Kidney glomerular epithelial cell (primary cell): ENCODE results near the gene LYRM7.
"Not testable (repeated sequence)": the region's sequence is repeated elsewhere in the genome, so short reads cannot be mapped to it uniquely, and the experiment has no call there.

Experiments used
- DNase-seq: peaks from one replicate; lab custom pipeline; 2025; lab: John Stamatoyannopoulos, UW

Gene LYRM7

GRCh38 chr5:131170540-131171275 lies at the start of gene LYRM7:
Gene LYRM7, plus strand, starts transcription at chr5:131170944. Its CDS starts 77 bp downstream, at chr5:131171021.
- peak; percentile 100 for DNase-seq

GRCh38 chr5:131127244-131127643 lies 43.5 kb upstream of the LYRM7 start:
- not testable (repeated sequence) for DNase-seq

DNA sequence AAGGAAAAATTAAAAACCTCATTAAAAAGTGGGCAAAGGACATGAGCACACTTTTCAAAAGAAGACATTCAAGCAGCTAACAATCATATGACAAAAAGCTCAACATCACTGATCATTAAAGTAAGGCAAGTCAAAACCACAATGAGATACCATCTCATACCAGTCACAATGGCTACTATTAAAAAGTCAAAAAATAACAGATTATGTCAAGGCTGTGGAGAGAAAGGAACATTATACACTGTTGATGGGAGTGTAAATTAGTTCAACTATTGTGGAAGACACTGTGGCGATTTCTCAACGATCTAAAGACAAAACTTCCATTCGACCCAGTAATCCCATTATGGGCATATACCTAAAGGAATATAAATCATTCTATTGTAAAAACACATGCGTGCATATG lies 41.4 kb upstream of the LYRM7 start:
- DNase-seq = no peak

GRCh38 chr5:131133091-131133490 lies 37.7 kb upstream of the LYRM7 start:
- not testable (repeated sequence) for DNase-seq

DNA sequence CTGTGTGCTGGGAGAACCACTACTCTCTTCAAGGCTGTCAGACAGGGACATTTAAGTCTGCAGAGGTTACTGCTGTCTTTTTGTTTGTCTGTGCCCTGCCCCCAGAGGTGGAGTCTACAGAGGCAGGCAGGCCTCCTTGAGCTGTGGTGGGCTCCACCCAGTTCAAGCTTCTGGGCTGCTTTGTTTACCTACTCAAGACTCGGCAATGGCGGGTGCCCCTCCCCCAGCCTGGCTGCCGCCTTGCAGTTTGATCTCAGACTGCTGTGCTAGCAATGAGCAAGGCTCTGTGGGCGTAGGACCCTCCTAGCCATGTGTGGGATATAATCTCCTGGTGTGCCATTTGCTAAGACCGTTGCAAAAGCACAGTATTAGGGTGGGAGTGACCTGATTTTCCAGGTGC lies 32.3 kb upstream of the LYRM7 start:
- not testable (repeated sequence) for DNase-seq

GRCh38 chr5:131139321-131139720 lies 31.4 kb upstream of the LYRM7 start:
- no peak for DNase-seq

- DNase-seq = no peak
Observed at GRCh38 chr5:131142970-131143617, 27.6 kb upstream of the LYRM7 start.

GRCh38 chr5:131147258-131147657 lies 23.5 kb upstream of the LYRM7 start:
- DNase-seq = no peak

GRCh38 chr5:131148835-131149234 lies 21.9 kb upstream of the LYRM7 start:
- DNase-seq = no peak

DNA sequence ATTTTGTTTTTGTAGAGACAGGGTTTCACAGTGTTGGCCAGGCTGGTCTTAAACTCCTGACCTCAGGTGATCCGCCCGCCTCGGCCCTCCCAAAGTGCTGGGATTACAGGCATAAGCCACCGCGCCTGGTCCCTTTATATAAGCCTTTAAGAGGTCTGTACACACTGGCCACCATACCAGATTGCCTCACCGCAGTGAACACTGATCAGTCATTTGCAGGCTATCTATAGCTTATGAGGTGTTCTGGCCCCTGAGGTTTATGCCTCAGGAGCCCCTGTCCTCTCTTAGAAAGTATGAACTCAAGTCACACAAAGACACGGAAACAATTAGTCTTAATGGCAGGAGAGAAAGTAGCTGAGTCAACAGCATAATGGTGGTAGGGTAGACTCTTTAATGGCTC lies 20.3 kb upstream of the LYRM7 start:
- DNase-seq = no peak

- no peak for DNase-seq
Observed at GRCh38 chr5:131151216-131151615, 19.5 kb upstream of the LYRM7 start.

GRCh38 chr5:131156385-131156784 lies 14.4 kb upstream of the LYRM7 start:
- DNase-seq = no peak

DNA sequence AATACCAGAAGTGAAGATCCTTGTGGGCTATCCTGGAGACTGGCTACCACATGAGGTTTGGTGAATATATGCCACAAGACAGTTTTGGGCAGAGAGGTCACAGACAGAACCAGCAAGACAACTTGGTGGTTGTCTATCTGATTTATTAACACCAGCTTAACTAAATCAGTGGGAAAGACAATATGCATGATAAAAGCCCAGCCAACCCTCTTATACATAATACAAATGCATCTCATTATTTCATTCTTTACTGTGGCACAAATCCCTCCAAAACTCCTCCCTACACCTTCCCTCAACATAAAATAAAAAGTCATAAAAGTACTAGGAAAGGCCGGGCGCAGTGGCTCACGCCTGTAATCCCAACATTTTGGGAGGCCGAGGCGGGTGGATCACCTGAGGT lies 13.8 kb upstream of the LYRM7 start:
- DNase-seq = no peak

DNA sequence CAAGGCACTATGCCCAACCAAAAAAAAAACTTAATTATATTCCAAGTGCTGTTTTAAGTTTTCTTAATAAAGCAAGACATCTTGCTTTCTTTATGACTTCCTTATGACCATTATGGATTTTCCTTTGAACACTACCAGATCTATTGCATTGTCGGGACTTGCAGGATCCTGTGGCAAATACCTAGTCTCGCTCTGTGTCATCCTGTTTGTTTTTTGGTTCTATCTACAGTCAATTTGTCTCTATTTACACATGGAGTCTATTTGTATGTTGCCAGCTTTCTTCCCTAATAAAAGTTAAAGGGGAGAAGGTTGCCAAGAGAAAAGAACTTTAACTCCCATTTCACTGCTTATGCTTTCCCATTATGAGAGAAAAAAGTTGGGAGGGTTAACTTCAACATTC lies 10.6 kb upstream of the LYRM7 start:
- no peak for DNase-seq

GRCh38 chr5:131163276-131164119 lies 7.2 kb upstream of the LYRM7 start:
- peak; percentile 26 for DNase-seq

GRCh38 chr5:131164191-131165118 lies 6.3 kb upstream of the LYRM7 start:
- DNase-seq = peak; percentile 71

DNA sequence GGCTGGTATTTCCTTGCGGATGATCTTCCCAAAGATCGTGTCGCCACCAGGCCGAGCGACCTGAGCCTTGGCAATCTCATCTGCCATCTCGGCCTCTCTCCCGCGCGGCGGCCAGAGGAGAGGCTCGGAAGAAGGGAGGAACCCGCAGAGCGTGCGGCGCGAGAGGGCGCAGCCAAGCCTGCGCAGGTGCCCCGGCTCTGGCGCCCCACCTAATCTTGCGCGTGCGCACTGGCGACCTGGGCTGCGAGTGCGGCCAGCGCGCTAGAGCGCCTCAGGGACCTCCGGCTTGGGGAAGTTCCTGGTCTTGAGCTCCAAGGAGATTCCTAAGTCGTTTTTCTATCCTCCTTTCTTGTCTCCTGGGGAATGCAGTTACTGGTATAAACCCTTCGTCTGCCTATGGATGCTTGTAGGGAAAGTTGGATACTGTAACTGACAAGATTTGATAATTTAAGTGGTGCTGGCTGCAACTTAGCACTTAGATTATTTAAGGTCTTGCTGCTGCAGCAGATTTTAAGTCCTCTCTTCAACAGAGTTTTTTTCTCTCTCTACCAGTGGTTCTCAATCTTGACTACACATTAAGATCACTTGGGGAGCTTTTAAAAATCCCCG lies 5.5 kb upstream of the LYRM7 start, which contains the start of gene HINT1:
TSS of gene HINT1 (minus strand) at position 138 of the 609 bp plus-strand sequence. CDS start at position 87, 51 bp downstream.
- peak; percentile 86 for DNase-seq

- no peak for DNase-seq
Observed at GRCh38 chr5:131167615-131168014, 3.1 kb upstream of the LYRM7 start.

DNA sequence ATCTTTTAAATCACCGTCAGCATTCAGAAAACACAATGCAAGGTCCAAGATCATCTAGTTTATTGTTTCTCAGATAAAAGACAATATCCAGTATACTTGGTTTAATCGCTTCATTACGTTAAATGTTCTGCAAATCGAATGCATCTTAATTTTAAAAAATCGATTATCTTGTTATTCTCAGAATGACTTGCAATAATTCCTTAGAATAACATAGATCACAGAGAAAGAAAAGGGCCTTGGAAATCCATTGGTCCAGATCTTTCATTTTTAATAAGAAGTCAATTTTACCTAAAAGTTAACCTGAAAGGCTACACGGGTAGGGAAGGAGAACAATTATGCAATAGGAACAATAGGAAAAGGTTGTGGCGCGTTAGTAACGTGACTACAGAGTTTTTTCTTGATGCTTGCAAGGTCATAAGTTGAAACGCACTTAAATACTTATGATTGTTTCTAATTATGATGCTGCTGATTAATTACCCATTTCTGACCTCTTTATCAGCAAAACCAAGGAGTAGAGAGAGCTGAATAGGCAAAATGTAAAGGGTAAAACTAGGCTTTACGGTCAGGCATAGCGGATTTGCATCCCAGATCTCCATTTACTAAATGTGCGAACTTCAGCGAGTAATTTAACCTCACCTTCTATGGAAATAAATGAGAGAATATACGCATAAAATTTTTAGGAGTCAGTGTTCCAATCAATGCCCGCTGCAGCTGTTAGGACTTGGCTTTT lies 769 bp upstream of the LYRM7 start:
- no peak for DNase-seq

DNA sequence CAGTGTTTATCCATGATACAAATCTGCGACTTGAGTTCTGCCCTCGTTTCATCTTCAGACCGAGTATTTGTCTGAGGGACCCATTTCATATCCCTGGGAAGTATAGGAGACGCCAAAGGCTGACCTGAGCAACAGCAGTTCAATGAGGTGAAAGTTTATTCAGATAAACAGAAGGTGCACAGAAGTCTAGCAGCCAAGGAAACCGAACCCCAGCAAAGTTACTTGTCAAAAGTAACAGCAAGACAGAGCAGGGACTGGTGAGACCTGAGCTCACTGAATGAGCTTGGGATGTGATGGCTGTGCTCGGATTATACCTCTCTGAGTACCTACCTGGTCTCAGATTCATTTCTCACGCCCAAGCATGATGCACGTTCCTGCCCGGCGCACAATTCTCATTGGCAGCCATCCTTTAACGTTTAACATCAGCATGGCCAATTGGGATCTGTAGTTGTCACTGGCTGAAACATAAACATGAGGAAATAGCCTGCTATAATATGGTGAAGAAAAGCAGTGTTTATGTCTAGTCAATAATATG lies 599 bp downstream of the LYRM7 start:
- no peak for DNase-seq
